Astrocyte (in vitro differentiated cells and primary cell): ENCODE results near the gene QPCT. TPM values are rescaled to one million over a fixed set of nuclear protein-coding genes. Genes with fewer than 3 reads are reported as not detected.

Experiments
- DNase-seq: peaks from one replicate; pipeline ENCODE4 v3.0.0-alpha.2; 2010; ENCODE audit warnings: low read depth
- FAIRE-seq: peaks from 2 replicates; lab custom pipeline; 2011; peaks lifted over from hg19 to GRCh38; lab: Jason Lieb, UNC
- H2AFZ ChIP-seq: 2 replicates; pipeline ENCODE4 v1.6.0; 2012; ENCODE audit warnings: low read depth, low read length, inconsistent platforms
- H3K27ac ChIP-seq: 2 replicates; pipeline ENCODE4 v1.5.1; 2011; ENCODE audit warnings: low read depth, low read length, inconsistent platforms
- H3K27me3 ChIP-seq: 2 replicates; pipeline ENCODE4 v1.6.0; 2011; ENCODE audit warnings: low read length, inconsistent platforms; ENCODE audit not compliant: insufficient read depth
- H3K36me3 ChIP-seq: 2 replicates; pipeline ENCODE4 v1.5.1; 2011; ENCODE audit warnings: low read length, inconsistent platforms; ENCODE audit not compliant: insufficient read depth
- H3K4me1 ChIP-seq: 2 replicates; pipeline ENCODE4 v1.5.1; 2011; ENCODE audit warnings: low read length, inconsistent platforms; ENCODE audit not compliant: insufficient read depth
- H3K4me2 ChIP-seq: 2 replicates; pipeline ENCODE4 v1.6.0; 2012; ENCODE audit warnings: low read length, inconsistent platforms
- H3K4me3 ChIP-seq: 2 replicates; pipeline ENCODE4 v1.5.1; 2011; ENCODE audit warnings: low read depth, mild to moderate bottlenecking, low read length, inconsistent platforms; ENCODE audit not compliant: insufficient read depth
- H3K79me2 ChIP-seq: 2 replicates; pipeline ENCODE4 v1.6.0; 2012; ENCODE audit warnings: mild to moderate bottlenecking, low read length, inconsistent platforms; ENCODE audit not compliant: insufficient read depth
- H3K9ac ChIP-seq: 2 replicates; pipeline ENCODE4 v1.6.0; 2012; ENCODE audit warnings: mild to moderate bottlenecking, low read length, inconsistent platforms
- H3K9me3 ChIP-seq: 2 replicates; pipeline ENCODE4 v1.5.1; 2012; ENCODE audit warnings: low read depth, mild to moderate bottlenecking, low read length, inconsistent platforms; ENCODE audit not compliant: insufficient read depth
- H4K20me1 ChIP-seq: 2 replicates; pipeline ENCODE4 v1.6.0; 2012; ENCODE audit warnings: low read length, inconsistent platforms; ENCODE audit not compliant: insufficient read depth
- H3K27ac Mint-ChIP-seq: one replicate; pipeline ENCODE4 v1.8.0; 2021; ENCODE audit warnings: mild to moderate bottlenecking, mixed read lengths; ENCODE audit not compliant: unreplicated experiment
- H3K27me3 Mint-ChIP-seq: one replicate; pipeline ENCODE4 v1.8.0; 2021; ENCODE audit warnings: low read depth, mixed read lengths; ENCODE audit not compliant: unreplicated experiment
- H3K36me3 Mint-ChIP-seq: one replicate; pipeline ENCODE4 v1.8.0; 2021; ENCODE audit warnings: low read depth, mixed read lengths; ENCODE audit not compliant: unreplicated experiment
- H3K4me1 Mint-ChIP-seq: one replicate; pipeline ENCODE4 v1.8.0; 2021; ENCODE audit warnings: low read depth, mixed read lengths; ENCODE audit not compliant: unreplicated experiment
- H3K4me3 Mint-ChIP-seq: one replicate; pipeline ENCODE4 v1.8.0; 2021; ENCODE audit warnings: mild to moderate bottlenecking, moderate library complexity, mixed read lengths; ENCODE audit not compliant: unreplicated experiment
- H3K9me3 Mint-ChIP-seq: one replicate; pipeline ENCODE4 v1.8.0; 2021; ENCODE audit warnings: mild to moderate bottlenecking, mixed read lengths; ENCODE audit not compliant: unreplicated experiment
- EZH2 ChIP-seq: IDR thresholded peaks from 2 replicates; pipeline ENCODE4 v1.6.1; 2012; ENCODE audit warnings: mild to moderate bottlenecking, low read length, inconsistent platforms; ENCODE audit not compliant: insufficient read depth
- total RNA-seq: library from RNA; stranded (reverse); gene quantifications from 2 replicates; pipeline ENCODE4 v1.2.1, GENCODE V29; 2021
- TF ChIP-seq, protein P1 (sequence below): IDR thresholded peaks from 2 replicates; pipeline ENCODE4 v1.5.1; 2011; ENCODE audit warnings: low read depth, mild to moderate bottlenecking, inconsistent platforms, low read length, moderate library complexity; ENCODE audit not compliant: insufficient read depth

The QPCT gene
- total RNA-seq, 1 donor from 2014 or later: 23.1 TPM

DNA sequence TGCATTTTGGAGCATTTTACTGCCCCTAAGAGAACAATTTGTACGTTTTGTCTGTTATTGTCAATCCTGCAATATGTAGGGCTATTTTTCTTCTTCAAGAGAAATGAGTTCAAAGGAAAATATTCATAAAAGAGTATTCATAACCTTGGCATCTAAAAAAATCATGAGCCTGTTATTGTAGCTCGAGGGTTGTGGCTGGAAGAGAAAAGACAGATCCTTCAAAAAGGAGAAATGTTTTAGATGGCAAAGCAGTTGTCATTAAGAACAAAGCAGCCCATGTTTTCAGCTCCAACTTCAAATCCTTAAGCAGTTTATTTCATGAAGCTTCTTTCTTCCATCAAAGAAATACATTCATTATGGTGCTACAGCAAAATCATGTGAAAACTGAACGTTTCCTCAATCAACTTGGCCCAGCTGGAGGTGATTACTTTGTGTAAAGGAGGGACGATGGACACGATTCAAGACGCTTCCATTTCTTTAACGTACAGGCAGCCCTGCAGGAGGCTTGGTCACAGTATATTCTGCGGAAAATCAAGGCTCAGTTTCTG, 31.4 kb downstream of the QPCT start:
- peak overlapping the region; percentile 62 for H3K27ac ChIP-seq
- peak overlapping the region; percentile 65 for H3K4me2 ChIP-seq
- no peaks in the 10 kb centered on the region for H3K9me3 ChIP-seq
- H3K27me3 Mint-ChIP-seq: no peaks in the 10 kb centered on the region
- peak overlapping the region; percentile 22 for H2AFZ ChIP-seq
- no peaks in the 10 kb centered on the region for H3K79me2 ChIP-seq
- H3K36me3 ChIP-seq: no peaks in the 10 kb centered on the region
- no peaks in the 10 kb centered on the region for H3K9me3 Mint-ChIP-seq
- H4K20me1 ChIP-seq: no peaks in the 10 kb centered on the region
- no peak for FAIRE-seq
- H3K4me1 ChIP-seq: peaks cover 25% of the 10 kb centered on the region
- H3K27me3 ChIP-seq: no peaks in the 10 kb centered on the region
- DNase-seq: no peak
- peak overlapping the region; percentile 47 for H3K9ac ChIP-seq
- no peak overlapping the region for H3K4me3 ChIP-seq
- peaks cover 30% of the 10 kb centered on the region for H3K4me1 Mint-ChIP-seq
- peaks cover 2% of the 10 kb centered on the region for H3K36me3 Mint-ChIP-seq
- no peak overlapping the region for H3K27ac Mint-ChIP-seq
- H3K4me3 Mint-ChIP-seq: no peak overlapping the region
- TF ChIP-seq EZH2: no peak
- TF ChIP-seq, protein P1, sequence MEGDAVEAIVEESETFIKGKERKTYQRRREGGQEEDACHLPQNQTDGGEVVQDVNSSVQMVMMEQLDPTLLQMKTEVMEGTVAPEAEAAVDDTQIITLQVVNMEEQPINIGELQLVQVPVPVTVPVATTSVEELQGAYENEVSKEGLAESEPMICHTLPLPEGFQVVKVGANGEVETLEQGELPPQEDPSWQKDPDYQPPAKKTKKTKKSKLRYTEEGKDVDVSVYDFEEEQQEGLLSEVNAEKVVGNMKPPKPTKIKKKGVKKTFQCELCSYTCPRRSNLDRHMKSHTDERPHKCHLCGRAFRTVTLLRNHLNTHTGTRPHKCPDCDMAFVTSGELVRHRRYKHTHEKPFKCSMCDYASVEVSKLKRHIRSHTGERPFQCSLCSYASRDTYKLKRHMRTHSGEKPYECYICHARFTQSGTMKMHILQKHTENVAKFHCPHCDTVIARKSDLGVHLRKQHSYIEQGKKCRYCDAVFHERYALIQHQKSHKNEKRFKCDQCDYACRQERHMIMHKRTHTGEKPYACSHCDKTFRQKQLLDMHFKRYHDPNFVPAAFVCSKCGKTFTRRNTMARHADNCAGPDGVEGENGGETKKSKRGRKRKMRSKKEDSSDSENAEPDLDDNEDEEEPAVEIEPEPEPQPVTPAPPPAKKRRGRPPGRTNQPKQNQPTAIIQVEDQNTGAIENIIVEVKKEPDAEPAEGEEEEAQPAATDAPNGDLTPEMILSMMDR: no peak

DNA sequence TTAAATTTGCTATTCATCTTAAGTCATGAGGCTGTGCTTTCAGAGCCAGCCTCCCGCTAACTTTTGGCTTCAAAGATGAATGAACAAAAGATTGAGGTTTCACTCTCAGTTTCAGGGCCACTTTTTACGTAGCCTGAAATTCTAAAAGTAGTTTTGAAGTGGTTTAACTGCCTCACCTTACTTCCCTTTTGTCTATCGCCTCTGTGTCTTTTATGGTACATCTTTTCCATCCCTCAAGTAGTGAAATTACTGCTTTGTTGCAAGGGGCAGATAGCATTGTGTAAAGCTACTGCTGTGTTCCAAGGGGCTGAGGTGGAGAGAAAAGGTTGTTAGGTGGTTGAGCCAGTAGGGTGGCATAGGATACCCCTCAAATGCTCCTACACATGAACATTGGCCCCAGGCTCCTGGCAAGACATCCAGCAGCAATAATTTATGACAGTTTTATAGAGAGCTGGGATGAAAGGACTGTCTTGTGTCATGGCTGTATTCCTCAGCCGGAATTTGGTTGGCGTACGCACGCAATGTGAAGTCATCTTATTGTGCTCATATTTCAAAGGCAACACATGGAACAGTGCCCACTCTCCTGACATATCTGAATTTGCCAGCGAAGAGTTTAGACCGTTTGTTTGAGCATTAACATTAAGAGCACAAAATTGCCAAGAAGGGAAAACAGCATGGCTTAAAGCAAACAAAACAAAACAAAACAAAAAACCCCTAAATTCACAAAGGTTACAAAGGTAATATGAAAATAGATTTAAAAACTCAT, 32.2 kb downstream of the QPCT start:
- H3K9me3 ChIP-seq: no peaks in the 10 kb centered on the region
- FAIRE-seq: peak; percentile 23
- H3K27ac ChIP-seq: peak overlapping the region; percentile 62
- no peak overlapping the region for H3K27ac Mint-ChIP-seq
- H3K36me3 ChIP-seq: no peaks in the 10 kb centered on the region
- H3K4me1 ChIP-seq: peaks cover 25% of the 10 kb centered on the region
- H3K4me3 Mint-ChIP-seq: no peak overlapping the region
- H3K4me2 ChIP-seq: peak overlapping the region; percentile 65
- no peaks in the 10 kb centered on the region for H3K79me2 ChIP-seq
- H2AFZ ChIP-seq: peak overlapping the region; percentile 11
- H3K4me1 Mint-ChIP-seq: peaks cover 25% of the 10 kb centered on the region
- H3K4me3 ChIP-seq: peak overlapping the region; percentile 24
- H3K9me3 Mint-ChIP-seq: no peaks in the 10 kb centered on the region
- H3K27me3 Mint-ChIP-seq: no peaks in the 10 kb centered on the region
- H3K27me3 ChIP-seq: no peaks in the 10 kb centered on the region
- H3K36me3 Mint-ChIP-seq: peaks cover 2% of the 10 kb centered on the region
- TF ChIP-seq, protein P1: no peak
- no peak for TF ChIP-seq EZH2
- peak; percentile 94 for DNase-seq
- no peaks in the 10 kb centered on the region for H4K20me1 ChIP-seq
- peak overlapping the region; percentile 47 for H3K9ac ChIP-seq

DNA sequence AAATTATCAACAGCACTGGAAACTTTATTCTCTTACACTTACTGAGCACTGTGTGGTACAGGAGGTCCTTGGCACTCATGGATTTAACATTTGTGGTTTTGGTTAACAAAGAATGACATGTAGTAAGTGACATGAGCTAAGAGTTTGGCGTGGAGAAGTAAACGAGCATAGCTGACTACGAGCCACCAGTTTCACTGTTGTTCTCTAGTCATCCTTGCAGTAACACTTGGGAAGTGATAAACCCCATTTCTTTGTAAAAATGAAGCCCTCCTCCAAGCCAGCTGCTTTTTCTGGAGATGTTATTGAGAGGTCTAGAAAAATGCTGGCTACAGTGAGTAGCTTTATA, 32.7 kb downstream of the QPCT start:
- Histone ChIP-seq H3K27ac (peak overlapping the region; percentile 62), H3K27me3 (no peaks in the 10 kb centered on the region), H4K20me1 (no peaks in the 10 kb centered on the region), H3K4me1 (peaks cover 25% of the 10 kb centered on the region), H3K79me2 (no peaks in the 10 kb centered on the region), H3K4me2 (peak overlapping the region; percentile 65), H2AFZ (no peak overlapping the region), H3K9me3 (no peaks in the 10 kb centered on the region), H3K9ac (peak overlapping the region; percentile 8), H3K4me3 (no peak overlapping the region), H3K36me3 (no peaks in the 10 kb centered on the region)
- no peaks in the 10 kb centered on the region for H3K27me3 Mint-ChIP-seq
- peak; percentile 60 for FAIRE-seq
- no peak overlapping the region for H3K27ac Mint-ChIP-seq
- TF ChIP-seq, protein P1: no peak
- TF ChIP-seq EZH2: no peak
- peak; percentile 88 for DNase-seq
- H3K36me3 Mint-ChIP-seq: no peaks in the 10 kb centered on the region
- H3K9me3 Mint-ChIP-seq: no peaks in the 10 kb centered on the region
- H3K4me3 Mint-ChIP-seq: no peak overlapping the region
- peaks cover 25% of the 10 kb centered on the region for H3K4me1 Mint-ChIP-seq
